Middle frontal gyrus (tissue), 1 donor: ENCODE measurements around the gene ZKSCAN7.
"Not testable (repeated sequence)": the region's sequence is repeated elsewhere in the genome, so short reads cannot be mapped to it uniquely, and the experiment has no call there.

Experiments used
- DNase-seq: peaks from one replicate; pipeline ENCODE4 v3.0.0-alpha.2; 2015; ENCODE audit warnings: low spot score; ENCODE audit errors: extremely low spot score

Gene ZKSCAN7

GRCh38 chr3:44576613-44577012, 21.6 kb downstream of the ZKSCAN7 start:
- no peak for DNase-seq

- not testable (repeated sequence) for DNase-seq
Observed at GRCh38 chr3:44577354-44577952, 22.5 kb downstream of the ZKSCAN7 start.

GRCh38 chr3:44578316-44578715, 23.3 kb downstream of the ZKSCAN7 start:
- not testable (repeated sequence) for DNase-seq

- DNase-seq = not testable (repeated sequence)
Observed at GRCh38 chr3:44578924-44579515, 24.0 kb downstream of the ZKSCAN7 start.

- not testable (repeated sequence) for DNase-seq
Observed at GRCh38 chr3:44579749-44580148, 24.8 kb downstream of the ZKSCAN7 start.

- DNase-seq = not testable (repeated sequence)
Observed at GRCh38 chr3:44580971-44581370, 26.0 kb downstream of the ZKSCAN7 start.

- DNase-seq = peak; percentile 24
Observed at GRCh38 chr3:44584646-44585501, 29.9 kb downstream of the ZKSCAN7 start, which contains the start of gene ZNF660. ZNF660 (plus strand) TSS chr3:44584964; CDS start chr3:44594194, 9,230 bp downstream.

GRCh38 chr3:44596621-44597020, 41.6 kb downstream of the ZKSCAN7 start:
- no peak for DNase-seq

- no peak for DNase-seq
Observed at GRCh38 chr3:44601749-44602148, 46.8 kb downstream of the ZKSCAN7 start.

GRCh38 chr3:44612678-44613077, 57.7 kb downstream of the ZKSCAN7 start:
- no peak for DNase-seq
